Ascending aorta (tissue), 2 donors: ENCODE data around the gene ARMH1. TPM values are rescaled to one million over a fixed set of nuclear protein-coding genes. Genes with fewer than 3 reads are reported as not detected.
"Not testable (repeated sequence)": the region's sequence is repeated elsewhere in the genome, so short reads cannot be mapped to it uniquely, and the experiment has no call there.

Experiments
- DNase-seq, 2 donors: peaks; one replicate each; pipeline ENCODE4 v3.0.0-alpha.2; 2019; ENCODE audit warnings: low spot score in 2 of 2
- H3K27ac ChIP-seq, 2 donors: fragments of 200-600 bp; sonication (generic); one replicate each; pipeline ENCODE4 v1.5.1; 2016 to 2017; ENCODE audit warnings: mild to moderate bottlenecking in 1 of 2
- H3K27me3 ChIP-seq: fragments of 200-600 bp; sonication (generic); one replicate; pipeline ENCODE4 v1.5.1; 2017
- H3K36me3 ChIP-seq, 2 donors: fragments of 200-600 bp; sonication (generic); one replicate each; pipeline ENCODE4 v1.5.1; 2016
- H3K4me1 ChIP-seq, 2 donors: fragments of 200-600 bp; sonication (generic); one replicate each; pipeline ENCODE4 v1.5.1; 2016 to 2017; ENCODE audit warnings: mild to moderate bottlenecking in 1 of 2
- H3K4me3 ChIP-seq, 2 donors: fragments of 200-600 bp; sonication (generic); one replicate each; pipeline ENCODE4 v1.5.1; 2016 to 2017; ENCODE audit warnings: mild to moderate bottlenecking in 1 of 2
- H3K9me3 ChIP-seq, 2 donors: fragments of 200-600 bp; sonication (generic); one replicate each; pipeline ENCODE4 v1.5.1; 2016
- CTCF ChIP-seq, 3 experiments: fragments of 200-600 bp in 2 of 3; fragments of 450-650 bp in 1 of 3; sonication (generic) in 2 of 3; IDR thresholded peaks; one replicate each; pipeline ENCODE4 v1.5.1; 2016 to 2019; ENCODE audit warnings: antibody characterized with exemption in 3 of 3, mild to moderate bottlenecking in 1 of 3, moderate library complexity in 1 of 3
- intact Hi-C: fragments of 100-400 bp; cut with DNase I; formaldehyde crosslinking; loops from one replicate; pipeline ENCODE4 v1.15.1; 2023
- total RNA-seq: library from RNA; depleted of rRNA; stranded (reverse); fragments of >200 nt; gene quantifications from one replicate; pipeline ENCODE4 v1.1.0, GENCODE V29; 2016

ARMH1 gene
- total RNA-seq, 1 donor from 2014 or later, result not detected

- intact Hi-C loops, result no loop called here
- Histone ChIP-seq H3K27me3 (no peaks in the 10 kb centered on the region), H3K9me3 (no peaks in the 10 kb centered on the region), H3K27ac (no peak overlapping the region), H3K4me1 (no peaks in the 10 kb centered on the region), H3K36me3 (no peaks in the 10 kb centered on the region), H3K4me3 (no peak overlapping the region)
- DNase-seq, result no peak
- TF ChIP-seq CTCF (IDR thresholded peaks at IDR 0.05), result no peak
Measured at GRCh38 chr1:44695671-44696070, 21.2 kb downstream of the ARMH1 start.

DNA sequence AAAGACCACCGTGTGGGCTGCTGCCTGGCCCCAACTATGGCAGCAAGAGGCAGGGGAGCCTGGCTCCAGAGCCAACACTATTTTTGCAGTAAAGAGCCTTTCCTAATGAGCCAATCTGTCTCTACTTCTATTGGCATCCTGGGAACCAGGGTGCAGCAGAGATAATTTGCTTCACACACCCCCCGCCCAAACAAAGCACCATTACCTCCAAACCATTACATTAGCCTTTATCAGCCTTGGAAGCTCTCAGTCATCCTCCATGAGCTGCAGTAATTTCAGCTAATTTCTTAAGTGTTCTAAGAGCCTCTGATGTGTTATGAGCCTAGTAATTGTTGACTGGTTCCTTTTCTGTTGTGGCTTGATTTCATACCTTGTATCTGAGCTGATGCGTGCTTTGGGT lies 21.6 kb downstream of the ARMH1 start:
- Histone ChIP-seq H3K4me3 (no peak overlapping the region), H3K9me3 (no peaks in the 10 kb centered on the region), H3K27me3 (no peaks in the 10 kb centered on the region), H3K36me3 (no peaks in the 10 kb centered on the region), H3K4me1 (no peaks in the 10 kb centered on the region), H3K27ac (no peak overlapping the region)
- intact Hi-C loops, result no loop called here
- DNase-seq, result no peak
- no peak for TF ChIP-seq CTCF (IDR thresholded peaks at IDR 0.05)

GRCh38 chr1:44696789-44697345 lies 22.4 kb downstream of the ARMH1 start:
- H3K9me3 ChIP-seq, result no peaks in the 10 kb centered on the region
- H3K36me3 ChIP-seq, result no peaks in the 10 kb centered on the region
- DNase-seq, result no peak
- no peak overlapping the region for H3K27ac ChIP-seq
- TF ChIP-seq CTCF (IDR thresholded peaks at IDR 0.05), result no peak
- H3K4me3 ChIP-seq, result no peak overlapping the region
- intact Hi-C loops, result no loop called here
- H3K4me1 ChIP-seq, result no peaks in the 10 kb centered on the region
- no peaks in the 10 kb centered on the region for H3K27me3 ChIP-seq

GRCh38 chr1:44698138-44698537 lies 23.6 kb downstream of the ARMH1 start:
- intact Hi-C loops, result no loop called here
- DNase-seq, result no peak
- H3K9me3 ChIP-seq, result no peaks in the 10 kb centered on the region
- H3K36me3 ChIP-seq, result no peaks in the 10 kb centered on the region
- H3K27ac ChIP-seq, result no peak overlapping the region
- no peaks in the 10 kb centered on the region for H3K4me1 ChIP-seq
- TF ChIP-seq CTCF (IDR thresholded peaks at IDR 0.05), result no peak
- H3K4me3 ChIP-seq, result no peak overlapping the region
- no peaks in the 10 kb centered on the region for H3K27me3 ChIP-seq

DNA sequence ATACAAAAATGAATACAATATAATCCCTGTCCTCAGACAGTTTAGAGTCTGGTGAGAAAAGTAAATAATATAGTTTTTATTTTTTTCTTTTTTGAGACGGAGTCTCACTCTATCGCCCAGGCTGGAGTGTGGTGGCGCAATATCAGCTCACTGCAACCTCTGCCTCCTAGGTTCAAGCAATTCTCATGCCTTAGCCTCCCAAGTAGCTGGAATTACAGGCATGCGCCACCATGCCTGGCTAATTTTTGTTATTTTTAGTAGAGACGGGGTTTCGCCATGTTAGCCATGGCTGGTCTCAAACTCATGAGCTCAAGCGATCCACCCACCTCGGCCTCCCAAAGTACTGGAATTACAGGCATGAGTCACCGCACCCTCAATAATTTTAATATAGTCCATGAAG lies 24.9 kb downstream of the ARMH1 start:
- H3K27ac ChIP-seq, H3K4me3 ChIP-seq, H3K36me3 ChIP-seq, H3K27me3 ChIP-seq, DNase-seq, H3K9me3 ChIP-seq, intact Hi-C loops, H3K4me1 ChIP-seq: not testable (repeated sequence)

- DNase-seq, result no peak
- H3K36me3 ChIP-seq, result no peaks in the 10 kb centered on the region
- no peaks in the 10 kb centered on the region for H3K4me1 ChIP-seq
- intact Hi-C loops, result no loop called here
- TF ChIP-seq CTCF (IDR thresholded peaks at IDR 0.05), result no peak
- no peaks in the 10 kb centered on the region for H3K27me3 ChIP-seq
- no peak overlapping the region for H3K27ac ChIP-seq
- H3K4me3 ChIP-seq, result no peak overlapping the region
- no peaks in the 10 kb centered on the region for H3K9me3 ChIP-seq
Measured at GRCh38 chr1:44700573-44700972, 26.1 kb downstream of the ARMH1 start.
